ENCODE results near the gene UBE2F. TPM values are rescaled to one million over a fixed set of nuclear protein-coding genes. Genes with fewer than 3 reads are reported as not detected.

Gene UBE2F
- total and polyA plus RNA-seq, 9 donors = 20.3 to 48.4 (median 23.8) TPM

DNA sequence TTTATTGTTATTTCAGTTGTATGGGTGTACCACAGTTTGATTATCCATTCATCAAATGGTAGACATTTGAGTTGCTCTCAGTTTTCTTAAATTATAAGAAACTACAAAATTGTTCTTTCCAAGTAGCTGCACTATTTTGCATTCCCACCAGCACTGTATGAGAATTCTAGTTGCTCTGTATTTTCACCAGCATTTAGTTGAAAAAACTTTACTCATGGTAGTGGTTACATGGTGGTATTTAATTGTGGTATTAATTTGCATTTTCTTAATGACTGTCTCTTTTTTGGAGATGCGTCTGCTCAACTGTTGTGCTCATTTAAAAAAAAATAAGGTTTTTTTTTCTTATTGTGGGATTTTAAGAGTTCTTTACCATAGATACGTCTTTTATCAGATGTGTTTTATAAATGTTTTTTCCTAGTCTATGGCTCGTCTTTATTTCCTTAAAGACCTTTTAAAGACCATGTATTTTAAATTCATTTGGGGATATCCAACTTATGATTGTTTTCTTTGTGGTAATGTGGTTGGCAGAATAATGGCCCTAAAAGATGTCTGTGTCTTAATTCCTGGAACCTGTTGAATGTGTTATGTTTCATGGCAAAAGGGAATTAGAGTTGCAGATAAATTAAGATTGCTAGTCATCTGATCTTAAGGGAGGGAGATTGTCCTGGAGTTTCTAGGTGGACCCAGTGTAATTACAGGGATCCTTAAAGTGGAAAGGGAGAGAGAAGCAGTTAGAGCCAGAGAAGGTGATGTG lies 37.4 kb downstream of the UBE2F start:
- 91 to 96% (median 95%) methylated on average over 3 of the region's 3 CpGs for WGBS, 3 donors
- Histone ChIP-seq H3K4me1 (ENCODE audit: insufficient read depth) (no peaks in the 10 kb centered on the region), H3K9me3 (no peaks in the 10 kb centered on the region), H3K27ac (no peak overlapping the region), H3K4me3 (no peak overlapping the region), H3K27me3 (no peaks in the 10 kb centered on the region), H3K36me3 (no peaks in the 10 kb centered on the region)
- TF ChIP-seq EP300 (IDR thresholded peaks at IDR 0.05) (no peak), POLR2A (IDR thresholded peaks at IDR 0.05) (no peak)
- TF ChIP-seq, protein P1, sequence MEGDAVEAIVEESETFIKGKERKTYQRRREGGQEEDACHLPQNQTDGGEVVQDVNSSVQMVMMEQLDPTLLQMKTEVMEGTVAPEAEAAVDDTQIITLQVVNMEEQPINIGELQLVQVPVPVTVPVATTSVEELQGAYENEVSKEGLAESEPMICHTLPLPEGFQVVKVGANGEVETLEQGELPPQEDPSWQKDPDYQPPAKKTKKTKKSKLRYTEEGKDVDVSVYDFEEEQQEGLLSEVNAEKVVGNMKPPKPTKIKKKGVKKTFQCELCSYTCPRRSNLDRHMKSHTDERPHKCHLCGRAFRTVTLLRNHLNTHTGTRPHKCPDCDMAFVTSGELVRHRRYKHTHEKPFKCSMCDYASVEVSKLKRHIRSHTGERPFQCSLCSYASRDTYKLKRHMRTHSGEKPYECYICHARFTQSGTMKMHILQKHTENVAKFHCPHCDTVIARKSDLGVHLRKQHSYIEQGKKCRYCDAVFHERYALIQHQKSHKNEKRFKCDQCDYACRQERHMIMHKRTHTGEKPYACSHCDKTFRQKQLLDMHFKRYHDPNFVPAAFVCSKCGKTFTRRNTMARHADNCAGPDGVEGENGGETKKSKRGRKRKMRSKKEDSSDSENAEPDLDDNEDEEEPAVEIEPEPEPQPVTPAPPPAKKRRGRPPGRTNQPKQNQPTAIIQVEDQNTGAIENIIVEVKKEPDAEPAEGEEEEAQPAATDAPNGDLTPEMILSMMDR (IDR thresholded peaks at IDR 0.05) = no peak
- intact Hi-C loops (cut with DNase I) = no loop called here
- DNase-seq = no peak

DNA sequence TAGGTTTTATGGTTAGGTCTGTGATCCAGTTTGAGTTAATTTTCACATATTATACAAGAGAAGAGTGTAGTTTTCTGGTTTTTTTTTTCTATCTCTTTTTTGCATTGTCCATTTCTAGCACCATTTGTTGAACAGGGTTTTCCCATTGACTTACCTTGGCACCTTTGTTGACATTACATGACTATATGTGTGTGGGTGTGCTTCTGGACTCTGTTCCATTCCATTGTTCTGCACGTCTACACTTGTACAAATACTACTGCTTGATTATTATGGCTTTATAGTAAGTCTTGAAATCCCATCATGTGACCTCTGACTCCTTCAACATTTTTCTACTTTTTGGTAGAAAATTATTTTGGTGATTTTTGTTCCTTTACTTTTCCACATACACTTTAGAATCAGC lies 38.7 kb downstream of the UBE2F start:
- DNase-seq = no peak
- Histone ChIP-seq H3K4me3 (no peak overlapping the region), H3K27ac (no peak overlapping the region), H3K27me3 (no peaks in the 10 kb centered on the region), H3K9me3 (no peaks in the 10 kb centered on the region), H3K36me3 (no peaks in the 10 kb centered on the region), H3K4me1 (ENCODE audit: insufficient read depth) (no peaks in the 10 kb centered on the region)
- intact Hi-C loops (cut with DNase I) = no loop called here
- TF ChIP-seq, protein P1 (IDR thresholded peaks at IDR 0.05) = no peak
- TF ChIP-seq POLR2A (IDR thresholded peaks at IDR 0.05) = no peak
- no peak for TF ChIP-seq EP300 (IDR thresholded peaks at IDR 0.05)
- WGBS, 3 donors = 86 to 94% (median 88%) methylated on average over 1 of the region's 1 CpG

DNA sequence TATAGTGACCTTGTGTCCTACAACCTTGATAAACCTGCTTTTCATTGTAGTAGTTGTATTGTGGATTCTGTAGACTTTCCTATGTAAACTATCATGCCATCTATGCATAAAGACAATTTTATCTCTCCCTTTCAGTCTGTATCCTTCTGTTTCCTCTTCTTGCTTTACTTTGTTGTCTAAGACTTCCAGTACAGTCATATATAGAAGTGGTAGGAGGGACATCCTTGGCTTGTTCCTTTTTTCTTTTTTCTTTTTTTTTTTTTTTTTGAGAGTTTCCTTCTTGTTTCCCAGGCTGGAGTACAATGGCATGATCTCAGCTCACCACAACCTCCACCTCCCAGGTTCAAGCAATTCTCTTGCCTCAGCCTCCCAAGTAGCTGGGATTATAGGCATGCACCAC lies 39.7 kb downstream of the UBE2F start:
- H3K4me3 ChIP-seq = no peak overlapping the region

DNA sequence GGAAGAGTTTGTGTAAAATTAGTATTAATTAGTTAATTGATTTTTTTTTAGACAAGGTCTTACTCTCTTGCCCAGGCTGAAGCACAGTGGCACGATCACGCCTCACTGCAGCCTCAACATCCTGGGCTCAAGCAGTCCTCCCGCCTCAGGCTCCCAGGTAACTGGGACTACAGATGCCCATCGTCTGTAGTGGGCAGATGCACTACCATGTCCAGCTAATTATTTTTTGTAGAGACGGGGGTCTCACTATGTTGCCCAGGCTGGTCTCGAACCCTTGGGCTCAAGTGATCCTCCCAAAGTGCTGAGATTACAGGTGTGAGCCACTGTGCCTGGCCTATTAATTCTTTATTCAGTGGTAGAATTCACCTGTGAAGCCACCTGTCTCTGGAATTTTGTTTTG lies 41.1 kb downstream of the UBE2F start:
- no peak overlapping the region for H3K4me3 ChIP-seq
- TF ChIP-seq EP300 (IDR thresholded peaks at IDR 0.05) = no peak
- no peak for TF ChIP-seq POLR2A (IDR thresholded peaks at IDR 0.05)
- TF ChIP-seq, protein P1 (IDR thresholded peaks at IDR 0.05) = no peak
- intact Hi-C loops (cut with DNase I) = no loop called here
- WGBS, 3 donors = 92 to 99% (median 97%) methylated on average over 6 of the region's 6 CpGs
- H3K36me3 ChIP-seq = no peaks in the 10 kb centered on the region
- H3K27ac ChIP-seq = no peak overlapping the region
- H3K9me3 ChIP-seq = no peaks in the 10 kb centered on the region
- no peaks in the 10 kb centered on the region for H3K4me1 ChIP-seq (ENCODE audit: insufficient read depth)
- no peaks in the 10 kb centered on the region for H3K27me3 ChIP-seq
- DNase-seq = no peak

More for the DNA sequence above, 39.7 kb downstream of the UBE2F start:
- Histone ChIP-seq H3K4me1 (ENCODE audit: insufficient read depth) (no peaks in the 10 kb centered on the region), H3K27ac (no peak overlapping the region), H3K27me3 (no peaks in the 10 kb centered on the region), H3K9me3 (no peaks in the 10 kb centered on the region), H3K36me3 (no peaks in the 10 kb centered on the region)
- intact Hi-C loops (cut with DNase I) = no loop called here
- TF ChIP-seq POLR2A (IDR thresholded peaks at IDR 0.05) (no peak), EP300 (IDR thresholded peaks at IDR 0.05) (no peak)
- TF ChIP-seq, protein P1 (IDR thresholded peaks at IDR 0.05) = no peak
- no peak for DNase-seq

All from ovary (tissue), 9 donors.